GM18867 (cell line): Measurements from ENCODE around the gene HNRNPA1.
"Not testable (repeated sequence)": the region's sequence is repeated elsewhere in the genome, so short reads cannot be mapped to it uniquely, and the experiment has no call there.

ENCODE experiments used
- ATAC-seq: cut with Tn5 transposase; IDR thresholded peaks from one replicate; pipeline ENCODE4 v1.9.1; 2021; ENCODE audit warnings: mild to moderate bottlenecking, moderate library complexity; ENCODE audit not compliant: unreplicated experiment

Gene HNRNPA1

DNA sequence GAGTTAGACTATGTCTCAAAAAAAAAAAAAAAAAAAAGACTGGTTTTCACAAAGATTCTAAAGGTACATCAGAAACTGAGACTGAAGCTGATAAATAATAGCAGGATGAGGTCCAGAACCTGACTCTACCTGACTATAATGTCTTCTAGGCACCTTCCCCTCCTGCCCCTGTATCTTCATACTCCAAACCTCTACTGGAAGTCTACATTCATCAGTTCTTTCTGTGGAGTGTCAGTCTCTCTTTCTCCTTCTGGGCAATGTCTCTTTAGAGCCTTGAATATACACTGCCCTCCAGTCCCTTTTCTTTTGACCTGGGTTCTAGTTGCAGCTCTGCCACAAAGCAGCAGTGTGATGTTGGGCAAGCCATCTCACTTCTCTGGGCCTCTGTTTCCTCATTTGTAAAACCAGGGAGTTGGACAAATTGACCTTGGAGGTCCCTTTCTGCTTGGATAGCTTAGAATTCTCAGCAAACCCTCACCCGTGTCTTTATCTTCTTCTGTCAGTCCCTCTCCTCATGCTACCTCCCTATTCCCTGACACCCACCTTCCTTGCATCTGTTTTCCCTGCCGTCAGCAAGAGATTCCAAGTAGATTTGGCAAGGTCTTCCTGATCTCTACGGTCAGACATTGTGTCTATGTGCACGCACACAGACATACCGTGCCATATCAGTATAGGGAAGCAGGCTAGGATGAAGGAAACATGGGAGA is 16.0 kb downstream of the HNRNPA1 start:
- no peak for ATAC-seq

DNA sequence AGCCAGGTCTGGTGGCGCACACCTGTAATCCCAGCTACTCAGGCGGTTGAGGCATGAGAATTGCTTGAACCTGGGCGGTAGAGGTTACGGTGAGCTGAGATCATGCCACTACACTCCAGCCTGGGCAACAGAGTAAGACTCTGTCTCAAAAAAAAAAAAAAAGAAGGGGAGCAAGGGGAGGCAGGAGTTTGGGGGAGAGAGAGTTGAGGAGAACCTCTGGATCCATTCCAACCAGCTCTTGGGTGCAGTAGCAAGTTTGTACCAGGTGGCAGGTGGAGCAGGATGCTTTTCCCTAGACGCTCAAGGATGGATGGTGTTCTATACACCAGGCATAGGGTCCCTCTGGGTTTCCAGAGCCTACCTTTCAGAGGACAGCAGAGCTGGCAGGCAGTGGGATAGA is 18.4 kb downstream of the HNRNPA1 start:
- ATAC-seq = no peak

DNA sequence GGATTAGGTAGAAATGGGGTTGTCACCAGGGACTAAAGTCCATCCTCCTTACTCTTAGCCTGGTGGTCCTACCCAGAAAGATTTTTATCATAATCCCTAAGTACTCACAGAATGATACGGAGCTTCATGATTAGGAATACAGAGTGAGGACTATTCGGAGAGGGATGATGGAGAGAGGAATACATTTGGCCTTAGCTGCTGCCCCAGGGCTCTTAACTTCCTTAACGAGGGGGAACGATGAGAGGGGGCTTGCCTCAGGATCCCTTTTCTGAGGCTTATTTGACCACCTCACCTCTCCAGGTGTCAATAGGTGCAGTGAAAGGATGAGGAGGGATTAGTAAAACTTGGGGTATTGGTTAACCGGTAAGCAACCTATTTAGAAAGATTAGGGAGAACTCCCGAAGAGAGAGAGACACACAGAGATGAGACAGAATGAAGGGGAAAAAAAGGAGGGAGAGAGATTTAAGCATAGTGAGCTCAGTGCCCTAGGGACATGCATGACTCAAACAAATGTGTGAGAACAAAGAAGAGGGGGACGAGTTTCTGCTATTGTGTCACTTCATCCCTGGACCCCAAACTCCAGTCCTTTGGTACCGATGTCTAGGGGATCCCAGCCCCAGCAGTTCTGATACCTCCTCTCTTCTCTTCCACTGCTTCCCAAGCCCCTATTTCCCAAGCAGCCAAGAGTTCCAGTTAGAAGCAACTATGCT is 19.1 kb downstream of the HNRNPA1 start:
- ATAC-seq = no peak

DNA sequence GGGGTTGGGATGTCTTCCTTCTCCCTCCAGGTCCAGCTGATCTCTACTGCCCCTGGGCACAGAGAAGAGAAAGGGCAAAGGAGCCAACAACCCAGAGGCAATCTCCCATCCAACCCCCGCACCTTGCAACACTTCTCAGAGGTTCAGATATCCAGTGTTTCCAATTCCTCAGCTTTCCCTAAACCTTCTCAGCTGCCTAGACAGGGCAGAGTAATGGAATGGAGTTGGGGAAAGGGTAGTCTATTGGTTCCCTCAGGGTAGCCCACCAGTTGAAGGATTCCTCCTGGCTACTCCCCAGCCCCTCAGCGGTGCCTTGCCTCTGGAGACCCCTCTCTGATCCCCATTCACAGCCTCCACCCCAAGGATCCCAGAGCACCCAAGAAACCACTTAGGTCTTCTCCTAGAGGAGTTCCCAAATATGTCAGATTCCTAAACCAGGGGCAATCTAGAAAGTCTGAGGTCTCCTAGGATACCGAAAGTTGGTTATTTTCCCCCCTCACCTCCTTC is 19.8 kb downstream of the HNRNPA1 start:
- no peak for ATAC-seq

DNA sequence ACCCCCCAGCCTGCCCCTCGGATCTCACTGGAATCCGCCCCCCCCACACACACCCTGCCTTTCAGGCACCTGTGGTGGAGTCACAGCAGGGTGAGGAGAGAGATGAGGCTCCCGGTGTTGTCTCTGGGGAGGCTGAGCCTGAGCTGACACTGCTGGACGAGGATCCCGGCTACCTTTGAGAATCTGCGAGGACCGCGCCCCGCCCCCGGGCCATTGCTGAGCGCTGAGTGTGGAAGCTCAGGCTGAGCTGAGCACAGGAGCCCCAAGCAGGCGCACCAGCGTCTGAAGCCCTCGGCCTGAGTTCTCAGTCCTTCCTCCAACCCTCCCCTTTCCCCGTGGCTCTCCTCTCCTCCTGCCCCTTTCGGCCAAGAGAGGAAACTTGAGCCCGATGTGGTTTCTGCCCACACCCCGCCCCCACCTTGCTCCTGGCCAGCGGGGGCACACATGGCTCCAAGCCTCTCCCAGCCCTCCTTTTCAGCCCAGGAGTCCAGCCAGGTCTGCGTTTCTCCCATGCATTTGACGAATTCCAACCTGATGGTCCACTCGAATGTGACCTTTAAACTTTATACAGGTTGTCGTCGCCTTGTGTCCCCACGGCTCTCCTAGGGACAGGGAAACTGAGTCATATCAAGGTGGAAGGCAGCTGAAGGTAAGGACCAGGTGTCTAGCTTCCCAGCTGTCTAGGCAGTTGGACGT is 20.4 kb downstream of the HNRNPA1 start, which contains the start of gene NFE2:
Gene NFE2, minus strand, starts transcription at position 284 of the 696 bp plus-strand sequence. CDS start 5,767 bp downstream, outside the sequence.
- no peak for ATAC-seq

DNA sequence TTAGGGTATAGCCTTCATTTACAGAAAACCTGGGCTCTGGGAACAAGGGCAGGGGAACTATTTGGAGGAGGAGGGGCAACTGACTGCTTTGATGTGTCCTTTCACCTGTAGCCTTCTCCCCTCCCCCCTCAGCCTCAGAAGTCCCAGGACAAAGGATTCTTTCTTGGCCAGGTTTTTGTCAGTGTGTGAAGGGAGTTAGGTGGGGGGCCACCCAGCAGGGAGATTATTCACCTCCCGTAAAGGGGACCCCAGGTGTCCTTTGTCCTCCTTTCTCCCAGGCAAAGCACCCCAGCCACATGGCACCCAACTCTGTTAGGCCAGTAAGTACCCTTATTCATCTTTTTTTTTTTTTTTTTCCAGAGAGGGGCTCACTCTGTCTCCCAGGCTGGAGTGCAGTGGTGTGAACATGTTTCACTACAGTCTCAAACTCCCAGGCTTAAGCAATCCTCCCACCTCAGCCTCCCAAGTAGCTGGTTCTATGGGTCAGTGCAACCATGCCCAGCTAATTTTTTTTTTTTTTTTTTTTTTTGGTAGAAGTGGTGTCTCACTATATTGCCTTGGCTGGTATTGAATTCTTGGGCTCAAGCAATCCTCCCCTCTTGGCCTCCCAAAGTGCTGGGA is 21.0 kb downstream of the HNRNPA1 start:
- ATAC-seq = no peak

DNA sequence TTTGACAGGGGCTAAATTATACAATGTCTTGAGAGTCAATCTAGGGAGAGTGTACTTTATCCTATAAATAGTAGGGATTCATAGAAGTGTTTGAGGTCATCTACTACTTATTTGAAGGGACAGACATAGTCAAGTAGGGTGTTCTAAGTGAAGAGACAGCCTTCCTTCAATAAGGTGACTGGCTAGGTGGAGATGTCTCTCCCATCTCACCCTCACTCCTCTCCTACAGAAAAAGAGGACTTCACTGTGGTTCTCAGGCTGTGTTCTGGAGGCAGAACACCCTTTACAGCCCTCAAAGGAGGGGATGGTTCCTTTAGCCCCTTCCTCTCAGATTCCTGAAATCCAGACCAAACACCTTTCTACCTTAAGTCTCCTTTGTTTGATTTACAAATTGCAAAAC is 23.1 kb downstream of the HNRNPA1 start:
- no peak for ATAC-seq

DNA sequence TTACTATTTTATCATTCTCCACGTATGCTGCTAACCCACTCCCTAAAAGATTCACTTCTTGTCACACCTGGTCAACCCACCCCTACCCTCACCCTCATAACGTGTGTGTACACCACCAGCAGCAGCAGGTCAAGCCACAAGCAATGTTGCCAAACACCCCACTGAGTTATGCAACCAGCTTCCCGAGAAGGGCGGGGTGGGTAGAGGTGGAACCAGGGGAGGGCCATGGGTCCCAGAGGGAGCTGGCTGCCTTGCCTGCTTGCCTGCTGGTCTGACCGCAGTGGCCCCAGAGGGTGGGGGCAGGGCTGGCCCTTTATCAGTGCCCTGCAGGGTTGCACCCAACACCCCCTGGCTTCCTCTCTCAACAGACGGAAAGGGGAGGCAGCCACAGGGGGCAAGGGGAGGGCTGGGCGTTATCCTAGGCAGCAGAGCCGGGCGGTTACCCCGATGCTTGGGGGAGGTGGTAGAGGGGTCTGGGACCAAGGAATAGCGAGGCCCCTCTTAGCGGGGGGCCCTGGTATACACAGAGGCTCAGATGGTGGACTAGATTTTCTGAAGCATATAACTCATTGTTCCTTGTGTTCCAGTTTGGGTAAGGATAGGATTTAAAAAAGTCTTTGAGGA is 23.8 kb downstream of the HNRNPA1 start:
- ATAC-seq = no peak

DNA sequence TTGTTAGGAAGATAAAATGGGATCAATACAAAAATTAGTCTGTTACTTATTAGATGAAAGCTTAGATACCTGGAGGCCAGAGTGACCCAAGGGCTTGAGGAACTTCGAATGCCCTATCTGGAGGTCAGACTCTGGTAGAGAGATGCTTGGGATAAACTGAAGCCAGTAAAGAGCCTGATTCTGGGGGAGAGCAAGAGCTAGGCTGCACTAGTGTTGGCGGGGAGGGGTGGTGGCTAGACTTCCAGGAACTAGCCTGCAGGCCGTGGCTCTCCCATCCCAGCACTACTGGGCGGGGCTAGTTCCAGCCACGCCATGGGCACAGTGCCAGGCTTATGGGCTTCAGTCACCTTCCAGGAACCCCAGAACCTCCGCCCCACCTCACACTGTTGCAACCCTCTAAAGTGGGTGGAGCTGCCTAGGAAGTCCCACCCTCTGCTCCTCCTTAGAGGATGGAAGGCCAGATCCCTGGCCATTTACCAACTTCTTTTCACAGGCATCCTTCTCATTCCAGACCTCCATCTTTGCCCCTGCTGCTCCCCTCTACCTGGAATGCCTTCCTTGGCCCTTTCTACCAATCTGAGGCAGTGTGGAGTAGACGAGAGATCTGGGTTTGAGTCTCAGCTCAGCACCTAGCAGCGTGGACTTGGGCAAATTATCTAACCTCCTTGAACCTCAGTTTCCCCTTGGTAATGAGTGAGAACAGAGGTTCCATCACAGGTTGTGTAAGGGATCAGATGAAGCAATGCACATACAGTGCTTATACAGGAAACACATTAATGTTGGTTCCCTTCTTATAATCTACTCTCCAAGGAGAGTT is 26.6 kb downstream of the HNRNPA1 start:
- ATAC-seq = no peak

DNA sequence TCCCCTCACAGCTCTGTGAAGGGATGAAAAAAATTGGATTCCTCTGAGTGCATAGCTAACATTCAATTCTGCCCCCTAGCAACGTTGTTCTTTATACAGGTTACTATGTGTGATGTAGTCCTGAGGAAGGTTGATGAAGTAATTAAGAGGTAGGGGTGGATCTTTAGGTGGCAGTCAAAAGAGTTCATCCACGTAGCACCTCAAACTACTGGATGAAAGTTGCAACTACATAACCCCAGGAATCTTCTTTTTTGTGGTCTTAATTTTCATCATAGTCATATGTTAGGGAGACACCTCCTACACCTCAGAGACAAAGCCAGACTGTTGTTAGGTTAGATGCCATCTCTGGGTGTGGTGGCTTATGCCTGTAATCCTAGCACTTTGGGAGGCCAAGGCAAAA is 30.5 kb downstream of the HNRNPA1 start:
- ATAC-seq = no peak

DNA sequence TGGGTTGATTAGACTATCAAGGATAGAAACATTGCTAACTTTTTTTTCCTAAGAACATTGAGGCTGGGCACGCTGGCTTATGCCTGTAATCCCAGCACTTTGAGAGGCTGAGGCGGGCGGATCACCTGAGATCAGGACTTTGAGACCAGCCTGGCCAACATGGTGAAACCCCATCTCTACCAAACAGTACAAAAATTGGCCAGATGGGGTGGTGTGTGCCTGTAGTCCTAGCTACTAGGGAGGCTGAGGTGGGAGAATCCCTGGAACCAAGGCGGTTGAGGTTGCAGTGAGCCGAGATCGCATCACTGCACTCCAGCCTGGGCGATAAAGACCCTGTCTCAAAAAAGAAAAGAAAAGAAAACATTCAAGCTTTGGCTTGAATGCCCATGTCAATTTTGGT is 31.8 kb downstream of the HNRNPA1 start:
- ATAC-seq = not testable (repeated sequence)

DNA sequence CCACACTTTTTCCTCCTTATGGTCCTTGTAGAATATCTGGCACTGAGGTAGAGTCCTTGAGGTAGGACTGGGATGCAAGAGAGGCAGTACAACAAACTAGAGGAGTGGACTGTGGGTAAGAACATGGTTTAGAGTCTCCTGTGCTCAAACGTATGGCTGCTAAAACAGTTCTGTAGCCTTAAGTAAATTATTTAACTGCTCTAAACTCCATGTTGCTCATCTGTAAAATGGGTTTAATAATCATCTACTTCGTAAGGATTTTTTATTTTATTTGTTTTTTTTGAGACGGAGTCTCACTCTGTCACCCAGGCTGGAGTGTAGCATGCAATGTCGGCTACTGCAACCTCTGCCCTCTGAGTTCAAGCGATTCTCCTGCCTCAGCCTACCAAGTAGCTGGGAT is 40.8 kb downstream of the HNRNPA1 start:
- no peak for ATAC-seq

DNA sequence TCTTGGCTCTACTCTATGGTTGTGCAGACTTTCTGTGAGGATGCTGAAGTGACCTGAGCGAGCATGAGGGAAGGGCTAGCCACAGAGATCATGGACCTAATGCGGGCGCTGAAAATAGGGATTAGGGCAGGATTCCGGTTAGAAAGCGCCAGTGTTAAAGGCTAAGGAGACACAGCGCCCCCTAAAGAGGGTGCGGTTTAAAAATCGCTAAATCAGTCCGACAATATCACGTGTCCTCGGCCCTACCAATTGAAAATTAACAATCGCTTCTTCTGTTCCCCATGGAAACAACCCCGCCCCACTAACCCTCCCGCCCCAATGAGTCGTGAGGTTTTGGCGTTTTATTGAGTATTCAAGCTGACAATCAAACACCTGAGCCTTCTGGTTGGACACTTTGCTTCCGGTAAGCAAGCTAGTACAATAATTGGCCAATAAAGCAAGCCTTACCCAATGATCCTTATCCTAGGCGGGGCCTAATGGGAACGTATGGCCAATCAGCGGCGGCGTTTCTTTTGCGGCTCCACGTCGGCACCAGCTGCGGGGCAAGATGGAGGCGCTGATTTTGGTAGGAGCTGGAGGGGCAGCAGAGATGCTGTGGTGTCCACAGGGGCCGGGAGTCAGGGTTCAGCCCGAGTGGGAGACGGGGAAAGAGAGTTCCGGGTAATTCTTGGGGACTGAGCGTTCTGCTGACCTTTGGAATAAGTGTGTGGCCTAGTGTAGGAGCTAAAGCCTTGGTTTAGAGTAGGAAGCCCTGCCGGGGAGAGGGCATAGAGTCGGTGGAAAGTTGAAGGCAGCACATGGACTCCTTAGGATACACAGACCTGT is 44.3 kb downstream of the HNRNPA1 start, which contains the start of gene COPZ1:
Gene COPZ1, plus strand, starts transcription at position 515 of the 825 bp plus-strand sequence. Its CDS starts 33 bp downstream, at position 548.
- ATAC-seq = peak; percentile 98

DNA sequence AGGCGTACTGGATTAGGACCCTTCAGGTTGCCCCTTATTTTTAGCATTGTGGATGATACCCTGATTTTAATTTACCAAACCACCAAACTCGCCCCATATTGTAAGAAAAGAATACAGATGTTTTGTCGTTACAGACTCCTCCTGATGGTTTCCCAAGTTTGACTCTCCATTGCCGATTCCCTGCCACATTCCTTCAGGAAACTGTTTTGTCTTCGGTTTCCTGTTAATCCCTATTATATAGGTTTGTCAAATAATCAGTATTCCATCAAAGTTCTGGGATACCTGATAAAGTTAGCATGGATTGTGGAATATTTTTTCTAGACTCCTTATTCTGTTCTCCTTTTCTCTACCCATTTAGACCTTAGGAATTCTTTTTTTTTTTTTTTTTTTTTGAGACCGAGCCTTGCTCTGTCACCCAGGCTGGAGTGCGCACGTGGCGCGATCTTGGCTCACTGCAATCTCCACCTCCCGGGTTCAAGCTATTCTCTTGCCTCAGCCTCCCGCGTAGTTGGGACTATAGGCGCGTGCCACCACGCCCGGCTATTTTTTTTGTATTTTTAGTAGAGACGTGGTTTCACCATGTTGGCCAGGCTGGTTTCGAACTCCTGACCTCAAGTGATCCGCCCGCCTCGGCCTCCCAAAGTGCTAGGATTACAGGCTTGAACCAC is 45.0 kb downstream of the HNRNPA1 start:
- ATAC-seq = not testable (repeated sequence)

DNA sequence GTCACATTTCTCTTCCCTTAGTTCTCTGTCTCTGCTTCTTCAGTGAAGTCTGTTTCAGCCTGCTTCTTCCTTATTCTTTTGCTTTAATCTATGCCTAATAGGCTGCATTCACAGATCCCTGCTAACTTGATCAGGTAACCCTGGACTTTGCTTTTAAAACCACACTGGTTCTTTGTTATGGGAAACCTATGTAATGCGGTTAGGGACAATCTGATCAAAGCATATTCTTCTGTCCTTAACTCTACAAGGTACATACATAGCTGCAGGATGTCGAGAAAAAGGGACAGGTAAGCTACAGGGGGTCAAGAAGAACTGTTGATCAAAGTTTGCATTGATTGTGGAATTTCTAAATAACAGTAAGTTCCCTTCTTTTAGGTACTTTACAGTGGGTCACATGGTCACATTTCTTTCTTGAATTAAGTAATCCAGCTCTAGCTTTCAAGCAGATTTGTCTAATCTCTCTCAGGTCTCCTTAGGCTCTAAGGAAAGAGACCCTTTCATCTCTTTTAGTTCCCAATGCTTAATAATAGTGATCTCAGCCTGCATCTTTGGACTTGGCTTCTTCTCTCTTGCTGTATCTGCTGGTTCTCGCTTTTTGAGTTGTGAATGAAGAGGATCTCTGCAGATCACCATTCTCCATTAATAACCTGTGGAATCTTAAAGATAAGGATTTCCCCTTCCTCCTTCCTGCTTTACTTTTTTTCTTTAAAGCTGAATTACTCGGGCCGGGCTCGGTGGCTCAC is 48.2 kb downstream of the HNRNPA1 start:
- no peak for ATAC-seq

DNA sequence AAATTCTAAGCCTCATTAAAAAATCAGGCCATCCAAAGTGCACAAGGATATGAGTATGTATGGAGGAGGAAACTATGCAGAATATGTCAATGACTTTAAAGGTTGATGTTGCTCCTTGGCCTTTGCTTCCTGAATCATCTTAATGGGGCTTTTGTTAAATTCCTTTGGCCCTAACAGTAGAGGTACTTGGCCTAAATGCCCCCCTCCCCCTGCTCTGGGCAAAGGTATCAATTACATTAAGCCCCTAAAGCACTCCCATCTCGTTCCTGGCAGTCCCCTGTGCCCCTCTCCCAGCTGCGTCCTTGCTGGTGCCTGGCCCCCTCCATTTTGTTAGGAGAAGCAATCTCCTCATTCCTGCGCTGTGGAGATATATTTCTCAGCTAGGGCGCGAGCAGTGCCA is 49.2 kb downstream of the HNRNPA1 start:
- ATAC-seq = no peak

DNA sequence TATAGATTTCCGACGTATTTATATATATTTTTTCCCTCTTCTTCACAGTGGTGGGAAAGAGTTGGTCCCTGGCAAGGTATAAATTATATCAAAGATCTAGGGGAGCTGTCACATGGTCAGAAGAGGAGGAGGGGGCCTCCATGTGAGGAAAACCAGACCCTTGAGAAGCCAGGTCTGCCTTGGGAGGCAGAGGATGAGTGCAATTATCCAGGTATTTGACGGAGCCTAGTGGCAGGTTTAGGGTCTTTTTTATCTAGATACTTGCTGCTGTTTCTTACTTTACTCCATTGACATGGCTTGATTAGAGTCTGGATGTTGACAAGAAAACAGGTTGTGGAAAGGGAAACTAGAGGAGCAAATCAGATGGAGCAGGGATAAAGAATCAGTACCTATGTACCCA is 49.9 kb downstream of the HNRNPA1 start:
- no peak for ATAC-seq

DNA sequence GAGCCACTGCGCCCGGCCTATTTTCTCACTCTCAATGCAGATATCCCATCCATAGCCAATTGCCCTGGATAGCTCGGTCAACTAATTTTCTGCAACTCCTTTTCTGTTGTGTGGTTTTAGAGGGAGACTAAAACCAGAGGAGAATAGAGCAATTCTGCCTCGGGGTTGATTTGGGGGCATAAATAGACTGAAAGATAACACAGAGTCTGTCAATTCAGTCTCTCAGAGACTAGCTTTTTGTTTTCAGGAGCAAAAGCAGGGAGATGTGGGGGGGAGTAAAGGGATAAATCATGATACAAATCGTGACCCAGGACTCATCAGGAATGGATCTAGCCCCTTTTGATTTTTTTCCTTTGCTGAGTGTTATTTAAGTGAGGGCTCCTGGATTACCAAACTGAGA is 50.9 kb downstream of the HNRNPA1 start:
- ATAC-seq = no peak
